ENCODE measurements around the gene GMDS.

GRCh38 chr6:1667805-1668175, 577.6 kb downstream of the GMDS start:
- TF ChIP-seq, protein P1, sequence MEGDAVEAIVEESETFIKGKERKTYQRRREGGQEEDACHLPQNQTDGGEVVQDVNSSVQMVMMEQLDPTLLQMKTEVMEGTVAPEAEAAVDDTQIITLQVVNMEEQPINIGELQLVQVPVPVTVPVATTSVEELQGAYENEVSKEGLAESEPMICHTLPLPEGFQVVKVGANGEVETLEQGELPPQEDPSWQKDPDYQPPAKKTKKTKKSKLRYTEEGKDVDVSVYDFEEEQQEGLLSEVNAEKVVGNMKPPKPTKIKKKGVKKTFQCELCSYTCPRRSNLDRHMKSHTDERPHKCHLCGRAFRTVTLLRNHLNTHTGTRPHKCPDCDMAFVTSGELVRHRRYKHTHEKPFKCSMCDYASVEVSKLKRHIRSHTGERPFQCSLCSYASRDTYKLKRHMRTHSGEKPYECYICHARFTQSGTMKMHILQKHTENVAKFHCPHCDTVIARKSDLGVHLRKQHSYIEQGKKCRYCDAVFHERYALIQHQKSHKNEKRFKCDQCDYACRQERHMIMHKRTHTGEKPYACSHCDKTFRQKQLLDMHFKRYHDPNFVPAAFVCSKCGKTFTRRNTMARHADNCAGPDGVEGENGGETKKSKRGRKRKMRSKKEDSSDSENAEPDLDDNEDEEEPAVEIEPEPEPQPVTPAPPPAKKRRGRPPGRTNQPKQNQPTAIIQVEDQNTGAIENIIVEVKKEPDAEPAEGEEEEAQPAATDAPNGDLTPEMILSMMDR (IDR thresholded peaks at IDR 0.05; ENCODE audit: low read depth, low read length), result no peak
- no peak for TF ChIP-seq EZH2phosphoT487 (IDR thresholded peaks at IDR 0.05; ENCODE audit: low read depth)

Data from OCI-LY3 (cell line).